Mesendoderm (in vitro differentiated cells): ENCODE measurements around the gene CHST1.
A peak's percentile ranks its signal among the peaks of the same experiment; 100 is the strongest.

ENCODE experiments used
- DNase-seq: peaks from one replicate; pipeline ENCODE4 v3.0.0; 2013
- H2AK5ac ChIP-seq: 2 replicates; pipeline ENCODE4 v1.6.1; 2013; ENCODE audit warnings: low read length, inconsistent platforms
- H2BK120ac ChIP-seq: 2 replicates; pipeline ENCODE4 v1.6.1; 2013; ENCODE audit warnings: low read depth, mild to moderate bottlenecking, low read length, moderate library complexity, mixed read lengths
- H2BK15ac ChIP-seq: replicated peaks from 2 replicates; pipeline ENCODE4 v1.6.1; 2013; ENCODE audit warnings: low read depth, mild to moderate bottlenecking, moderate library complexity
- H2BK5ac ChIP-seq: 2 replicates; pipeline ENCODE4 v1.6.1; 2013; ENCODE audit warnings: low read length, inconsistent platforms
- H3K18ac ChIP-seq: 2 replicates; pipeline ENCODE4 v1.6.1; 2013; ENCODE audit warnings: mild to moderate bottlenecking, low read length, mixed read lengths
- H3K23ac ChIP-seq: one replicate; pipeline ENCODE4 v1.6.1; 2013; ENCODE audit warnings: low read length
- H3K27ac ChIP-seq: 2 replicates; pipeline ENCODE4 v1.5.1; 2013; ENCODE audit warnings: low read depth, mild to moderate bottlenecking, inconsistent platforms, low read length, moderate library complexity
- H3K27me3 ChIP-seq: 2 replicates; pipeline ENCODE4 v1.6.1; 2013; ENCODE audit warnings: low read length, control low read depth, mild to moderate bottlenecking, inconsistent platforms; ENCODE audit not compliant: insufficient read depth, poor library complexity
- H3K36me3 ChIP-seq: 2 replicates; pipeline ENCODE4 v1.6.1; 2013; ENCODE audit warnings: low read length, inconsistent platforms; ENCODE audit not compliant: control insufficient read depth, insufficient read depth
- H3K4ac ChIP-seq: one replicate; pipeline ENCODE4 v1.6.1; 2013; ENCODE audit warnings: low read depth, mild to moderate bottlenecking, low read length, moderate library complexity
- H3K4me1 ChIP-seq: 2 replicates; pipeline ENCODE4 v1.6.1; 2013; ENCODE audit warnings: low read depth, low read length, inconsistent platforms; ENCODE audit not compliant: control insufficient read depth
- H3K4me2 ChIP-seq: 2 replicates; pipeline ENCODE4 v1.6.1; 2013; ENCODE audit warnings: low read length
- H3K4me3 ChIP-seq: 2 replicates; pipeline ENCODE4 v1.5.1; 2013; ENCODE audit warnings: mild to moderate bottlenecking, low read length
- H3K56ac ChIP-seq: one replicate; pipeline ENCODE4 v1.6.1; 2013; ENCODE audit warnings: low read length
- H3K79me1 ChIP-seq: 2 replicates; pipeline ENCODE4 v1.6.1; 2013; ENCODE audit warnings: low read length, inconsistent platforms
- H3K79me2 ChIP-seq: 2 replicates; pipeline ENCODE4 v1.6.1; 2013; ENCODE audit warnings: mild to moderate bottlenecking, low read length; ENCODE audit not compliant: control insufficient read depth, insufficient read depth
- H3K9ac ChIP-seq: 2 replicates; pipeline ENCODE4 v1.6.1; 2013; ENCODE audit warnings: low read length, inconsistent platforms
- H4K5ac ChIP-seq: one replicate; pipeline ENCODE4 v1.6.1; 2013; ENCODE audit warnings: low read length
- H4K8ac ChIP-seq: one replicate; pipeline ENCODE4 v1.6.1; 2013; ENCODE audit warnings: low read depth, mild to moderate bottlenecking, control low read depth, low read length, moderate library complexity
- WGBS: extraction: QIAGEN DNeasy Blood & Tissue Kit; methylation state at CpG from one replicate; pipeline ENCODE4 v1.1.7; 2013; ENCODE audit warnings: low lambda C conversion rate, missing lambda C conversion rate; ENCODE audit not compliant: insufficient coverage; ENCODE audit errors: extremely low coverage; 5-methylcytosine and 5-hydroxymethylcytosine counted together

The CHST1 gene

DNA sequence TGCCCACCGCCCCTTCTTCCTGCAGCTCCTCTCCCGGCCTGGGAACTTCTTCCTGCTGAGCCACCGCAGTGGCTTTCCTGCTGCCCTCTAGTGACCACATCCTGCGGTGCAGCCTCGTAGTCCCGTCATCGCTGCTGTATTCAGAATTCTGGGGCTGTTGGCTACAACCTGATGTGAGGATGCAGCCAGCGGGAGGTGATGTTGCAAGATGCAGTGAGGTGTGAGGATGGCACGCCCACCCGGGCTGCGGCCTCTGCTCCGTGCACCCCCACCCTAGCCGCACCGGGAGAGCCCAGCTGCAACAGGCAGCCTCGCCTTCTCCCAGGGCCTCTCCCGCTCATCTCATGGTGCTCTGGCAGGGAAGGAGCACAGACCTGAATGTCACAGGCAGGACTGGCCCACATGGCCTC is 10.1 kb downstream of the CHST1 start:
- Histone ChIP-seq H3K56ac (no peak overlapping the region), H3K27me3 (no peaks in the 10 kb centered on the region), H3K4me2 (no peak overlapping the region), H3K4ac (no peak overlapping the region), H3K18ac (no peak overlapping the region), H2AK5ac (no peak overlapping the region), H2BK15ac (no peak overlapping the region), H3K4me3 (no peak overlapping the region), H3K79me2 (no peaks in the 10 kb centered on the region), H2BK5ac (no peak overlapping the region), H2BK120ac (no peak overlapping the region), H3K4me1 (peaks cover 3% of the 10 kb centered on the region), H3K9ac (no peak overlapping the region), H4K8ac (no peak overlapping the region), H3K79me1 (no peaks in the 10 kb centered on the region), H3K27ac (no peak overlapping the region), H3K36me3 (no peaks in the 10 kb centered on the region), H4K5ac (no peak overlapping the region), H3K23ac (no peak overlapping the region)
- no CpG with 5 or more reads among the region's 16 CpGs for WGBS
- DNase-seq: peak; percentile 93

DNA sequence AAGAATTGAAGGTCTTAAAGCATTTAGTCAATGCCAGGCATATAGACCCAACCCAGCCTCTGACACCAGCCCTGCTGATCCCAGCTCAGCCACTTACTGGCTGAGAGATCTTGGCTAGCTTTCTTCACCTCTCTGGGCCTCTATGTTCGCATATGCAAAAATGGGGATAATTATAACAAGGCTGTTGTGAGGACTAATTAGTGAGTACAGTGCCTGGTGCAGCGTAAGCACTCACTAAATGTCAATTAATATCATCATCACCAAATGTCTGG is 10.5 kb downstream of the CHST1 start:
- Histone ChIP-seq H3K18ac (no peak overlapping the region), H3K27me3 (no peaks in the 10 kb centered on the region), H3K79me1 (no peaks in the 10 kb centered on the region), H3K79me2 (no peaks in the 10 kb centered on the region), H4K5ac (no peak overlapping the region), H3K4me1 (peaks cover 3% of the 10 kb centered on the region), H4K8ac (no peak overlapping the region), H3K27ac (no peak overlapping the region), H3K36me3 (no peaks in the 10 kb centered on the region), H3K4ac (no peak overlapping the region), H2BK5ac (no peak overlapping the region), H3K4me3 (no peak overlapping the region), H3K56ac (peak overlapping the region; percentile 63), H3K9ac (no peak overlapping the region), H2BK120ac (no peak overlapping the region), H3K4me2 (no peak overlapping the region), H3K23ac (no peak overlapping the region), H2AK5ac (no peak overlapping the region), H2BK15ac (no peak overlapping the region)
- no peak for DNase-seq
- WGBS: no CpG with 5 or more reads among the region's 2 CpGs

DNA sequence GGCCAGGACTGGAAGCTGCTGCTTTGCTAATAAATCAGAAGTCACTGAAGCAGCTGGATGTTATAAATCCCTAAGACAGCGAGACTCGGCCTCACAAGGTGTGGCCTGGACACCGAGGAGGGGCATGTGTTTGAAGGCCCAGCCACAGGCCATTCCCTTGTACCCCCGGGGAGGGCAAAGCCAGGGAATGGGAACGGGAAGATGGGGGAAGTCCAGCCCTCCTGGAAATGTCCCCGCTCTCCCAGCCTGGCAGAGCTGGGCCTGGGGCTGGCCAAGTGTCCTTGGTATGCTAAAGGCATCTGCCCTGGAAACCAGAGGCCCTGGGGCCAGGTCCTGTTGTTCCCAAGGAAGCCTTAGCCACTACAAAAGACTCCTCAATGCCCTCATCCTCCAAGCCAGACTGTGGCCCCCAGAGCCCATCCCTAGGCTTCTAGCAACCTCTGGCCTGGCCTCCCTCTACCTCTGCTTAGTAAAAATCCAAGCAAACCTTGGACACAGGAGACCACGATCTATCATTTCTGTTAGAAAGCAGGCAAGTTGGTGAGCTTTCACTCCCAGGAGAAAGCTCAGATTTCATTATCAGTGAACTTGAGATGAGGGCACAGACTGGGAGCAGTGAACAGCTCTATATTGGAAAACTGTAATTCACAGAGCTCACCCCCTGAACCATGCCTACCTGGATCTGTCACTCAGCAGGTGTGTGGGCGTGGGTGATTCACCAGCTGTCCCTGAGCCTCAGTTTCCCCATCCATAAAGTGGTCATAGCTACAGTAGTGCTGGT is 11.0 kb downstream of the CHST1 start:
- Histone ChIP-seq H3K4me1 (peaks cover 3% of the 10 kb centered on the region), H3K9ac (no peak overlapping the region), H2BK5ac (no peak overlapping the region), H3K18ac (no peak overlapping the region), H2BK15ac (no peak overlapping the region), H2AK5ac (no peak overlapping the region), H4K8ac (no peak overlapping the region), H3K4ac (no peak overlapping the region), H3K27me3 (no peaks in the 10 kb centered on the region), H4K5ac (no peak overlapping the region), H3K79me2 (no peaks in the 10 kb centered on the region), H3K4me2 (no peak overlapping the region), H3K36me3 (no peaks in the 10 kb centered on the region), H2BK120ac (no peak overlapping the region), H3K4me3 (no peak overlapping the region), H3K79me1 (no peaks in the 10 kb centered on the region), H3K56ac (peak overlapping the region; percentile 20), H3K23ac (no peak overlapping the region), H3K27ac (no peak overlapping the region)
- no CpG with 5 or more reads among the region's 8 CpGs for WGBS
- DNase-seq: no peak

DNA sequence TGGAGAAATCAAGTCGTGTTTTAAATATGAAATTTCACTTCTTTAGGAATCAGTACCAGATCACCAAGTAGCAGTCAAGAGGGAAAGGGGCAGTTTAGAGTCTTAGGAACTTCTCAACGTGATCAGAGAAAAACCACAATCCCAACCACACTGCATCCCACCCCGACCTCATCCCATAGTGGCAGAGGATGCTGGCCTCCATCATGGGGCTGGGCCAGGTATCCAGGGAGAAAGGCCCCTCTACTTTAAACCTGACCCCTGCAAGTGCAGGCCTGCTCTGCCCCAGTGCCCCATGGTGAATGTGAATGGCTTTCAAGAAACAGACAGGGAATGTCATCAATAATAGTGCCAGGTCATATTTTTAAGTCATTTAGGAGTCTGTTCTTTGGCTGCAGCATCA is 12.1 kb downstream of the CHST1 start:
- Histone ChIP-seq H3K79me2 (no peaks in the 10 kb centered on the region), H4K5ac (no peak overlapping the region), H2BK120ac (no peak overlapping the region), H3K4me3 (no peak overlapping the region), H3K9ac (no peak overlapping the region), H4K8ac (no peak overlapping the region), H3K4ac (no peak overlapping the region), H3K27ac (no peak overlapping the region), H3K4me1 (peaks cover 3% of the 10 kb centered on the region), H3K27me3 (no peaks in the 10 kb centered on the region), H3K56ac (no peak overlapping the region), H3K4me2 (no peak overlapping the region), H2BK15ac (no peak overlapping the region), H2BK5ac (no peak overlapping the region), H3K23ac (no peak overlapping the region), H2AK5ac (no peak overlapping the region), H3K18ac (no peak overlapping the region), H3K79me1 (no peaks in the 10 kb centered on the region), H3K36me3 (no peaks in the 10 kb centered on the region)
- DNase-seq: no peak
- no CpG with 5 or more reads among the region's 3 CpGs for WGBS

GRCh38 chr11:45652781-45653180 is 12.6 kb downstream of the CHST1 start:
- no peak overlapping the region for H3K23ac ChIP-seq
- no peak overlapping the region for H2BK120ac ChIP-seq
- no peak overlapping the region for H3K4me2 ChIP-seq
- no peak overlapping the region for H4K8ac ChIP-seq
- H2AK5ac ChIP-seq: no peak overlapping the region
- H2BK5ac ChIP-seq: no peak overlapping the region
- WGBS: no CpG with 5 or more reads among the region's 6 CpGs
- no peaks in the 10 kb centered on the region for H3K79me1 ChIP-seq
- H2BK15ac ChIP-seq: no peak overlapping the region
- no peak overlapping the region for H3K9ac ChIP-seq
- no peak overlapping the region for H4K5ac ChIP-seq
- no peaks in the 10 kb centered on the region for H3K36me3 ChIP-seq
- no peak overlapping the region for H3K56ac ChIP-seq
- no peak overlapping the region for H3K4ac ChIP-seq
- no peak overlapping the region for H3K4me3 ChIP-seq
- no peak overlapping the region for H3K27ac ChIP-seq
- peaks cover 3% of the 10 kb centered on the region for H3K4me1 ChIP-seq
- H3K18ac ChIP-seq: no peak overlapping the region
- H3K79me2 ChIP-seq: no peaks in the 10 kb centered on the region
- DNase-seq: no peak
- no peaks in the 10 kb centered on the region for H3K27me3 ChIP-seq
